A673 (cell line): ENCODE results near the gene AIP. TPM values are rescaled to one million over a fixed set of nuclear protein-coding genes. Genes with fewer than 3 reads are reported as not detected.
A peak's percentile ranks its signal among the peaks of the same experiment; 100 is the strongest.

Experiments used
- Bru-seq: library from RNA; stranded (reverse); fragments of 400-500 nt; gene quantifications from one replicate; lab custom pipeline; 2021; lab: Mats Ljungman, UMichigan
- BruChase-seq, 2 experiments: library from RNA; stranded (reverse); fragments of 400-500 nt; gene quantifications; one replicate each; lab custom pipeline; 2021; lab: Mats Ljungman, UMichigan
- BruUV-seq: library from RNA; stranded (reverse); fragments of 400-500 nt; replicated peaks from 2 replicates; lab custom pipeline; 2021; lab: Mats Ljungman, UMichigan
- CTCF ChIA-PET: fragments of 300-600 bp; sonication (Branson Sonifier 250); formaldehyde crosslinking; loops from one replicate; lab custom pipeline; 2022; ENCODE audit warnings: antibody characterized with exemption; lab: Charles Lee
- POLR2A ChIA-PET: fragments of 300-600 bp; sonication (Branson Sonifier 250); formaldehyde crosslinking; loops from one replicate; lab custom pipeline; 2022; ENCODE audit warnings: antibody characterized with exemption; ENCODE audit not compliant: low non-redundant PET; lab: Charles Lee
- DNase-seq: peaks from one replicate; pipeline ENCODE4 v3.0.0-alpha.2; 2015; ENCODE audit warnings: low spot score
- H3K27ac ChIP-seq: fragments of 200-600 bp; sonication (generic); 2 replicates; pipeline ENCODE4 v1.5.1; 2016; ENCODE audit warnings: mixed run types, low read depth, mild to moderate bottlenecking, mixed read lengths, antibody characterized with exemption, low read length; ENCODE audit not compliant: poor library complexity, severe bottlenecking
- H3K27me3 ChIP-seq: fragments of 200-600 bp; sonication (generic); replicated peaks from 2 replicates; pipeline ENCODE4 v1.6.1; 2017; ENCODE audit warnings: mixed run types, low read depth, mild to moderate bottlenecking, mixed read lengths, antibody characterized with exemption, low read length; ENCODE audit not compliant: insufficient read depth, poor library complexity
- H3K36me3 ChIP-seq: fragments of 200-600 bp; sonication (generic); 2 replicates; pipeline ENCODE4 v1.6.1; 2016; ENCODE audit warnings: mixed run types, mild to moderate bottlenecking, mixed read lengths, antibody characterized with exemption, low read length; ENCODE audit not compliant: insufficient read depth, poor library complexity, severe bottlenecking
- H3K4me1 ChIP-seq: fragments of 200-600 bp; sonication (generic); 2 replicates; pipeline ENCODE4 v1.6.1; 2017; ENCODE audit warnings: mixed run types, mild to moderate bottlenecking, mixed read lengths, antibody characterized with exemption, low read length; ENCODE audit not compliant: insufficient read depth, poor library complexity, severe bottlenecking
- H3K4me3 ChIP-seq: fragments of 200-600 bp; sonication (generic); 2 replicates; pipeline ENCODE4 v1.5.1; 2016; ENCODE audit warnings: low read depth, mixed run types, mild to moderate bottlenecking, mixed read lengths, low read length; ENCODE audit not compliant: poor library complexity, severe bottlenecking
- H3K9me3 ChIP-seq: fragments of 200-600 bp; sonication (generic); 2 replicates; pipeline ENCODE4 v1.6.1; 2016; ENCODE audit warnings: mixed run types, low read depth, mild to moderate bottlenecking, mixed read lengths, antibody characterized with exemption, low read length; ENCODE audit not compliant: poor library complexity, severe bottlenecking
- CTCF ChIP-seq: fragments of 300-800, 200-600 bp; sonication (generic); conservative IDR thresholded peaks from 2 replicates; pipeline ENCODE4 v1.5.1; 2017; ENCODE audit warnings: low read depth, mild to moderate bottlenecking, antibody characterized with exemption, low read length, moderate library complexity, mixed read lengths
- EZH2 ChIP-seq: fragments of 200-600 bp; sonication (generic); IDR thresholded peaks from 2 replicates; pipeline ENCODE4 v1.6.1; 2017; ENCODE audit warnings: borderline replicate concordance, low read depth, mild to moderate bottlenecking, mixed read lengths, antibody characterized with exemption, low read length; ENCODE audit not compliant: poor library complexity, severe bottlenecking
- intact Hi-C: fragments of 100-400 bp; cut with micrococcal nuclease; formaldehyde crosslinking; loops from one replicate; pipeline ENCODE4 v1.10.0; 2022; ENCODE audit not compliant: unreplicated experiment
- long read RNA-seq: library from polyadenylated mRNA; stranded (forward); transcript quantifications from one replicate; pipeline ENCODE4 v2.0.0, GENCODE V29; 2022
- total RNA-seq: library from RNA; stranded (reverse); gene quantifications from 2 replicates; pipeline ENCODE4 v1.2.3, GENCODE V29; 2021

AIP gene
- total RNA-seq = 66.0 and 77.9 TPM in 2 replicates
- percentile 68 among the genes with signal in this experiment for Bru-seq, nascent RNA
- percentile 62 among the genes with signal in this experiment for BruChase-seq, experiment 1, labeled RNA remaining after a 2-hour chase
- BruChase-seq, experiment 2, labeled RNA remaining after a 6-hour chase = percentile 76 among the genes with signal in this experiment
- long read RNA-seq, transcript AIP-203 (5 exons, 815 nt) = minor isoform, 7 of 147 reads
- long read RNA-seq, transcript AIP-201 (6 exons, 1,221 nt) = major isoform, 124 of 147 reads
- long read RNA-seq, partial matches to known transcripts = 9 of 147 reads
- long read RNA-seq, other reads (novel, unspliced or antisense) = 7 of 147 reads

GRCh38 chr11:67482827-67483798, at the start of gene AIP:
Gene AIP, plus strand, starts transcription at chr11:67483026. Its CDS starts 133 bp downstream, at chr11:67483159.
- Histone ChIP-seq H3K4me1 (peaks cover 9% of the 10 kb centered on the region), H3K4me3 (peak within 1 kb of the TSS; percentile 54), H3K27ac (peak within 1 kb of the TSS; percentile 76), H3K27me3 (no peaks in the 10 kb centered on the region), H3K36me3 (no peaks in the 10 kb centered on the region), H3K9me3 (no peaks in the 10 kb centered on the region)
- peak; percentile 100 for DNase-seq
- ChIA-PET POLR2A (interaction anchor here (0.6 kb wide), 1 partner anchor 53 kb away, joined by 7 read pairs; no protein-coding TSS in a partner anchor), CTCF (no interaction called here)
- BruUV-seq = TSS peak; percentile 73
- intact Hi-C loops = no loop called here
- TF ChIP-seq CTCF (no peak), EZH2 (no peak)

GRCh38 chr11:67433536-67434394, 49.1 kb upstream of the AIP start:
- H3K27me3 ChIP-seq = no peaks in the 10 kb centered on the region
- no peak overlapping the region for H3K27ac ChIP-seq
- ChIA-PET POLR2A (no interaction called here), CTCF (no interaction called here)
- no TSS peak for BruUV-seq
- H3K36me3 ChIP-seq = peaks cover 33% of the 10 kb centered on the region
- TF ChIP-seq EZH2 (no peak), CTCF (no peak)
- no peak for DNase-seq
- no peaks in the 10 kb centered on the region for H3K9me3 ChIP-seq
- intact Hi-C loops = no loop called here
- peaks cover 8% of the 10 kb centered on the region for H3K4me1 ChIP-seq
- H3K4me3 ChIP-seq = no peak overlapping the region

GRCh38 chr11:67434395-67434881, 48.4 kb upstream of the AIP start:
- CTCF ChIA-PET = no interaction called here
- no peaks in the 10 kb centered on the region for H3K27me3 ChIP-seq
- intact Hi-C loops = no loop called here
- no TSS peak for BruUV-seq
- no peak overlapping the region for H3K27ac ChIP-seq
- H3K4me3 ChIP-seq = no peak overlapping the region
- H3K36me3 ChIP-seq = peaks cover 34% of the 10 kb centered on the region
- TF ChIP-seq CTCF (no peak), EZH2 (no peak)
- H3K4me1 ChIP-seq = peaks cover 1% of the 10 kb centered on the region
- no peaks in the 10 kb centered on the region for H3K9me3 ChIP-seq
- no peak for DNase-seq
- POLR2A ChIA-PET = no interaction called here
